ENCODE measurements around the gene TRAM2. TPM values are rescaled to one million over a fixed set of nuclear protein-coding genes. Genes with fewer than 3 reads are reported as not detected.

The TRAM2 gene
- total RNA-seq, 2 experiments from 2014 or later: 3.5 to 3.6 TPM

DNA sequence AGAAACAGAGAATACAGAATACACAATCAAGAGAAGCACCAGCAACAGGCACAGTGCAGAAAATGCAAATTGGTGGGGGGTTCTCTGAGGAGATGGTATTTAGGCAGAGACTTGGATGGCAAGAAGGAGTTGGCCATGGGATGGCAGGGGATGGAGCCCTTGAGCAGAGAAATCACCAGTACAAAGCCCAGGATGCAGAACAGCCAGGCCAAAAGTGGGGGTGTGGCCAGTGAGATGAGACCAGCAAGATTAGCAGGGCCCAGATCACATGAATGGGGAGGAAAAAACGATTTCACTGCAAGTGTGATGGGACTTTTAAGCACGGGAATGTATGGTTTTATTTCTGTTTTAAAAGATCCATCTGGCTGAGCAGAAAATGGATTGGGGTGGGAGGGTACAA, 63.4 kb downstream of the TRAM2 start:
- no peak overlapping the region for H3K27ac Mint-ChIP-seq
- H3K36me3 Mint-ChIP-seq (ENCODE audit: low read depth): peaks cover 13% of the 10 kb centered on the region
- CTCF ChIA-PET: no interaction called here
- POLR2A ChIA-PET: no interaction called here
- intact Hi-C loops (cut with DNase I, micrococcal nuclease): no loop called here
- H3K27me3 Mint-ChIP-seq: no peaks in the 10 kb centered on the region
- no peak for ATAC-seq
- H3K4me3 Mint-ChIP-seq: no peak overlapping the region
- peaks cover 13% of the 10 kb centered on the region for H3K4me1 Mint-ChIP-seq
- no peaks in the 10 kb centered on the region for H3K9me3 Mint-ChIP-seq (ENCODE audit: low read depth)
- DNase-seq: no peak

GRCh38 chr6:52512199-52512598, 64.7 kb downstream of the TRAM2 start:
- H3K27ac Mint-ChIP-seq: no peak overlapping the region

DNA sequence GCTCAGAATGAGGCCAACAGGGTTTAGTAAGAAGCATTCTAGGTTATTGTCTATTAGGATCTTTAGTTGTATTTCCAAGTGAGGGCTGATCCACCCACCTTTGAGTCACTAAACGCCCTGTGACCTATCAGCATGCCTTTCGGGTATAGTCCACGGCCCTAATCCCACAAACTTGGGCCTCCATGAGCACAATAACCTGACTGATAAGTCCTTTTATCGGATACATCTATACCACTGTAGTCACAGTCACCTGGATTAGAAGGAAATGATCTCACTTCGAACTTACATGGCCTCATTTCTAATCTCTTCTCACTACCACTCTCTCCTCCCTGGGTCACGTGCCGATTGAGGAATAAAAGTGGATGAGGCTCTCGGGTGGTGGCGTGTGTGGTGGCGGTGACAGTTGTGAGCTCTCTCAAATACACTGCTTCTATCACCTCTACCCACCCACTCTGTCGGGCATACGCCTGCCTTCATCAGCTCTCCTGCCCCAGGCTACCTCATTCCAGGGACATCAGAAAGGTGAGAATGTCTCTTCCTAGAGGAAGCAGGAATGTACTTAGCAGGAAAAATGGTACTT, 65.2 kb downstream of the TRAM2 start:
- Mint-ChIP-seq H3K36me3 (ENCODE audit: low read depth) (peaks cover 22% of the 10 kb centered on the region), H3K27ac (no peak overlapping the region), H3K27me3 (no peaks in the 10 kb centered on the region), H3K9me3 (ENCODE audit: low read depth) (no peaks in the 10 kb centered on the region), H3K4me3 (no peak overlapping the region), H3K4me1 (peaks cover 5% of the 10 kb centered on the region)
- POLR2A ChIA-PET: no interaction called here
- intact Hi-C loops (cut with DNase I, micrococcal nuclease): no loop called here
- CTCF ChIA-PET: no interaction called here
- no peak for ATAC-seq
- no peak for DNase-seq

More at GRCh38 chr6:52512199-52512598, 64.7 kb downstream of the TRAM2 start:
- H3K4me3 Mint-ChIP-seq: no peak overlapping the region
- ATAC-seq: no peak
- peaks cover 21% of the 10 kb centered on the region for H3K36me3 Mint-ChIP-seq (ENCODE audit: low read depth)
- no peak for DNase-seq
- H3K27me3 Mint-ChIP-seq: no peaks in the 10 kb centered on the region
- ChIA-PET POLR2A (no interaction called here), CTCF (no interaction called here)
- H3K9me3 Mint-ChIP-seq (ENCODE audit: low read depth): no peaks in the 10 kb centered on the region
- H3K4me1 Mint-ChIP-seq: peaks cover 5% of the 10 kb centered on the region
- intact Hi-C loops (cut with DNase I, micrococcal nuclease): no loop called here

- ChIA-PET CTCF (no interaction called here), POLR2A (no interaction called here)
- intact Hi-C loops (cut with DNase I, micrococcal nuclease): no loop called here
- Mint-ChIP-seq H3K4me3 (no peak overlapping the region), H3K27me3 (no peaks in the 10 kb centered on the region), H3K27ac (no peak overlapping the region), H3K9me3 (ENCODE audit: low read depth) (no peaks in the 10 kb centered on the region), H3K36me3 (ENCODE audit: low read depth) (peaks cover 22% of the 10 kb centered on the region), H3K4me1 (peaks cover 5% of the 10 kb centered on the region)
- DNase-seq (no peak), ATAC-seq (no peak)
Measured at GRCh38 chr6:52511163-52511562, 65.7 kb downstream of the TRAM2 start.

DNA sequence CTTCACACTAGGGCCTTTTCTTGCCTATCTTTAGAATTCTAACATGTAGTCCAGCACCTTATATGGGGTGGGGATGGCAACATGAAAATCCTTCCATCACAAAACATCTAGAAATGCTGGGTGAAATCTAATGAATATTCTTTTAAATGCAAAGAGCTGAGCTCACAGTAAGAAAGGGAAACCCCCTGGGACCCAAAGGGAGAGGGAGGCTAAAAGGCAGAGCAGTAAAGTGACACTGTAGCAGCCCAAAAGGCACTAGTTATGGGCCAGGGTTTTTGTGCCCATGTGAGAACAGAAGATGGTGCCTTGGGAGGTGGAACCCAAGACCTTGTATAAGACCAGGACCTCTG, 66.7 kb downstream of the TRAM2 start:
- intact Hi-C loops (cut with DNase I, micrococcal nuclease): no loop called here
- no peak for DNase-seq
- Mint-ChIP-seq H3K4me1 (peaks cover 5% of the 10 kb centered on the region), H3K9me3 (ENCODE audit: low read depth) (no peaks in the 10 kb centered on the region), H3K27ac (no peak overlapping the region), H3K36me3 (ENCODE audit: low read depth) (peaks cover 22% of the 10 kb centered on the region), H3K27me3 (no peaks in the 10 kb centered on the region), H3K4me3 (no peak overlapping the region)
- no peak for ATAC-seq
- CTCF ChIA-PET: no interaction called here
- POLR2A ChIA-PET: no interaction called here

GRCh38 chr6:52509281-52510212, 67.3 kb downstream of the TRAM2 start:
- peaks cover 19% of the 10 kb centered on the region for H3K36me3 Mint-ChIP-seq (ENCODE audit: low read depth)
- H3K27ac Mint-ChIP-seq: no peak overlapping the region
- no peaks in the 10 kb centered on the region for H3K9me3 Mint-ChIP-seq (ENCODE audit: low read depth)
- POLR2A ChIA-PET: no interaction called here
- no peak overlapping the region for H3K4me3 Mint-ChIP-seq
- H3K4me1 Mint-ChIP-seq: peaks cover 3% of the 10 kb centered on the region
- no peaks in the 10 kb centered on the region for H3K27me3 Mint-ChIP-seq
- DNase-seq: no peak
- intact Hi-C loops (cut with DNase I, micrococcal nuclease): no loop called here
- ATAC-seq: no peak
- CTCF ChIA-PET: no interaction called here

DNA sequence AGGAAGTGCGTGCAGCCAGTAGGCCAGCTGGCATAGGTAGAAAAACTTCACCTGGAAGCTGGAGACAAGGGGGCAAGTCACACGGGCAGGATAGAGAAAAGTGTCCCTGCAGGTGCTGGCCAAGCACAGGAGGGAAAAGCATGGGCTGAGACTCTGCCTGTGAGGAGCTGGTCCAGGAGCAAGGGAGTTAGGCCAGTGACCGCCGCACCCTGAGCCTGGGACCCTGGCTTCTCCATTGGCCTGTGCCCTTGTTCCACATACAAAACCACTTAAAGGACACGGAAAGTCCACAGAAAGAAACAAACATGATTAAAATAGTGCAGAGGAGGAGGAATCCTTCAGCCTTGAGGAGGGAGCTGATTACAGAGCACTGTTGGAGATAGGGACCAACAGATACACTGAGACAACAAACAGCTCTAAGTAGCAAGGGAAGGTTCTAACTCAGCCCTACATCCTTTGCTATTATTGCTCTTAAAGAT, 68.6 kb downstream of the TRAM2 start:
- no peak for DNase-seq
- H3K27me3 Mint-ChIP-seq: no peaks in the 10 kb centered on the region
- H3K4me3 Mint-ChIP-seq: no peak overlapping the region
- ChIA-PET CTCF (no interaction called here), POLR2A (no interaction called here)
- no peaks in the 10 kb centered on the region for H3K9me3 Mint-ChIP-seq (ENCODE audit: low read depth)
- intact Hi-C loops (cut with DNase I, micrococcal nuclease): no loop called here
- no peak for ATAC-seq
- H3K36me3 Mint-ChIP-seq (ENCODE audit: low read depth): peaks cover 16% of the 10 kb centered on the region
- no peak overlapping the region for H3K27ac Mint-ChIP-seq
- H3K4me1 Mint-ChIP-seq: no peaks in the 10 kb centered on the region

GRCh38 chr6:52507557-52508260, 69.2 kb downstream of the TRAM2 start:
- intact Hi-C loops (cut with DNase I, micrococcal nuclease): no loop called here
- no peak for DNase-seq
- Mint-ChIP-seq H3K27ac (no peak overlapping the region), H3K36me3 (ENCODE audit: low read depth) (peaks cover 16% of the 10 kb centered on the region), H3K4me3 (no peak overlapping the region), H3K4me1 (no peaks in the 10 kb centered on the region), H3K27me3 (no peaks in the 10 kb centered on the region), H3K9me3 (ENCODE audit: low read depth) (no peaks in the 10 kb centered on the region)
- no peak for ATAC-seq
- ChIA-PET POLR2A (no interaction called here), CTCF (no interaction called here)

DNA sequence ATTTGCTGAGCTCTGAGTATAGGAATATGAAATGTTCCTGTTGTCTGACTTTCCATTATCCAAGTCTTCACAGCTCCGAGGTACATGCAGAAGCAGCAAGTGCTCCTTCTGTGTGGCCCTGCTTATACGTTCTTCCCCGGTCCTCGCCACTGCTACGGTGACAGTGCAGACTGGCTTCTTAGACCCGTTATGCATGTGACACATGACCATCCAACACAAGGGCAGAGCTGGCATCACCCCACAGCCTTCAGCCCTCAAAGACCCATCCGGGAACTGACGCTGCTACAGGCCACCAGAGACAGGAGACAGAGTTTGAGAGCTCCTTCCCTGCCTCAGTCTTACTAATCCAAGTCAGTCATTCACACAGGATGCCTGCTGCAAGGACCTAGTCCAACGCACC, 70.4 kb downstream of the TRAM2 start:
- ChIA-PET POLR2A (no interaction called here), CTCF (no interaction called here)
- no peaks in the 10 kb centered on the region for H3K27me3 Mint-ChIP-seq

GRCh38 chr6:52505726-52506409, 71.0 kb downstream of the TRAM2 start:
- CTCF ChIA-PET: no interaction called here
- Mint-ChIP-seq H3K27ac (no peak overlapping the region), H3K27me3 (no peaks in the 10 kb centered on the region), H3K36me3 (ENCODE audit: low read depth) (peaks cover 16% of the 10 kb centered on the region), H3K4me3 (no peak overlapping the region), H3K4me1 (no peaks in the 10 kb centered on the region), H3K9me3 (ENCODE audit: low read depth) (no peaks in the 10 kb centered on the region)
- no peak for DNase-seq
- no peak for ATAC-seq
- POLR2A ChIA-PET: no interaction called here
- intact Hi-C loops (cut with DNase I, micrococcal nuclease): no loop called here

More for the DNA sequence above, 70.4 kb downstream of the TRAM2 start:
- intact Hi-C loops (cut with DNase I, micrococcal nuclease): no loop called here
- no peak overlapping the region for H3K4me3 Mint-ChIP-seq
- no peak overlapping the region for H3K27ac Mint-ChIP-seq
- H3K4me1 Mint-ChIP-seq: no peaks in the 10 kb centered on the region
- no peak for ATAC-seq
- H3K9me3 Mint-ChIP-seq (ENCODE audit: low read depth): no peaks in the 10 kb centered on the region
- peaks cover 16% of the 10 kb centered on the region for H3K36me3 Mint-ChIP-seq (ENCODE audit: low read depth)
- no peak for DNase-seq

GRCh38 chr6:52504782-52505136, 72.1 kb downstream of the TRAM2 start:
- H3K4me3 Mint-ChIP-seq: no peak overlapping the region
- H3K9me3 Mint-ChIP-seq (ENCODE audit: low read depth): no peaks in the 10 kb centered on the region
- ChIA-PET POLR2A (no interaction called here), CTCF (no interaction called here)
- no peaks in the 10 kb centered on the region for H3K4me1 Mint-ChIP-seq
- ATAC-seq (no peak), DNase-seq (no peak)
- H3K27me3 Mint-ChIP-seq: no peaks in the 10 kb centered on the region
- intact Hi-C loops (cut with DNase I, micrococcal nuclease): no loop called here
- H3K27ac Mint-ChIP-seq: no peak overlapping the region
- H3K36me3 Mint-ChIP-seq (ENCODE audit: low read depth): peaks cover 16% of the 10 kb centered on the region
